OCI-LY7 (cell line): ENCODE results near the gene ECE1. TPM values are rescaled to one million over a fixed set of nuclear protein-coding genes. Genes with fewer than 3 reads are reported as not detected.

Source experiments
- BruUV-seq: library from RNA; stranded (reverse); fragments of 400-500 nt; replicated peaks from 2 replicates; lab custom pipeline; 2021; lab: Mats Ljungman, UMichigan
- CTCF ChIA-PET: fragments of 300-600 bp; sonication (Branson Sonifier 250); formaldehyde crosslinking; loops from one replicate; lab custom pipeline; 2022; ENCODE audit warnings: antibody characterized with exemption; ENCODE audit not compliant: unreplicated experiment; lab: Charles Lee
- POLR2A ChIA-PET: fragments of 300-600 bp; sonication (Branson Sonifier 250); formaldehyde crosslinking; loops from one replicate; lab custom pipeline; 2022; ENCODE audit warnings: antibody characterized with exemption; lab: Charles Lee
- DNase-seq: peaks from one replicate; pipeline ENCODE4 v3.0.0-alpha.2; 2015; ENCODE audit warnings: low spot score
- H2AFZ ChIP-seq: fragments of 200-600 bp; sonication (generic), shearing (Covaris generic); 2 replicates; pipeline ENCODE4 v1.6.1; 2014; ENCODE audit warnings: mild to moderate bottlenecking, antibody characterized with exemption, low read length, moderate library complexity
- H3K27ac ChIP-seq: fragments of 200-600 bp; sonication (generic); 2 replicates; pipeline ENCODE4 v1.5.1; 2014; ENCODE audit warnings: mixed run types, low read depth, mild to moderate bottlenecking, moderate library complexity, low read length, inconsistent platforms; ENCODE audit not compliant: poor library complexity, severe bottlenecking
- H3K36me3 ChIP-seq: fragments of 200-600 bp; sonication (generic); 2 replicates; pipeline ENCODE4 v1.6.1; 2014; ENCODE audit warnings: mild to moderate bottlenecking, antibody characterized with exemption, low read length, moderate library complexity, mixed read lengths; ENCODE audit not compliant: insufficient read depth
- H3K4me1 ChIP-seq: fragments of 200-600 bp; sonication (generic); 2 replicates; pipeline ENCODE4 v1.5.1; 2014; ENCODE audit warnings: mild to moderate bottlenecking, low read length; ENCODE audit not compliant: insufficient read depth, poor library complexity, severe bottlenecking
- H3K4me2 ChIP-seq: fragments of 200-600 bp; sonication (generic); 2 replicates; pipeline ENCODE4 v1.6.1; 2014; ENCODE audit warnings: mild to moderate bottlenecking, low read length
- H3K4me3 ChIP-seq: fragments of 200-600 bp; sonication (generic); 2 replicates; pipeline ENCODE4 v1.5.1; 2014; ENCODE audit warnings: mild to moderate bottlenecking, low read depth, low read length; ENCODE audit not compliant: poor library complexity, severe bottlenecking
- H3K79me2 ChIP-seq: fragments of 200-600 bp; sonication (generic); 2 replicates; pipeline ENCODE4 v1.6.1; 2016; ENCODE audit warnings: low read depth, mild to moderate bottlenecking, low read length, moderate library complexity, mixed read lengths; ENCODE audit not compliant: insufficient read depth
- H3K9me2 ChIP-seq: fragments of 200-600 bp; sonication (generic); 2 replicates; pipeline ENCODE4 v1.6.1; 2016; ENCODE audit warnings: mild to moderate bottlenecking, low read length, mixed read lengths; ENCODE audit not compliant: insufficient read depth
- H3K9me3 ChIP-seq: fragments of 200-600 bp; sonication (generic); 2 replicates; pipeline ENCODE4 v1.6.1; 2014; ENCODE audit warnings: mild to moderate bottlenecking, mixed run types, low read length, mixed read lengths
- H4K20me1 ChIP-seq: fragments of 200-600 bp; sonication (generic); 2 replicates; pipeline ENCODE4 v1.6.1; 2014; ENCODE audit warnings: mild to moderate bottlenecking, antibody characterized with exemption, low read length, moderate library complexity, mixed read lengths; ENCODE audit not compliant: insufficient read depth
- CTCF ChIP-seq: fragments of 200-600 bp; sonication (generic); conservative IDR thresholded peaks from 2 replicates; pipeline ENCODE4 v1.5.1; 2014; ENCODE audit warnings: mild to moderate bottlenecking, antibody characterized with exemption, low read length, moderate library complexity, mixed read lengths
- EZH2phosphoT487 ChIP-seq: fragments of 200-600 bp; sonication (generic); IDR thresholded peaks from 2 replicates; pipeline ENCODE4 v1.6.1; 2018; ENCODE audit warnings: low read depth, borderline replicate concordance, mild to moderate bottlenecking, mixed run types, antibody characterized with exemption, low read length, moderate library complexity, mixed read lengths
- intact Hi-C: fragments of 100-400 bp; cut with micrococcal nuclease; formaldehyde crosslinking; loops from one replicate; pipeline ENCODE4 v1.10.0; 2022; ENCODE audit not compliant: unreplicated experiment
- total RNA-seq, 2 experiments: library from RNA; depleted of rRNA in 1 of 2; stranded (reverse); fragments of >200 nt in 1 of 2; shearing (Covaris generic) in 1 of 2; gene quantifications; 2 replicates each; pipeline ENCODE4 v1.2.3, GENCODE V29; 2014 to 2022

Gene ECE1
- total RNA-seq, 2 experiments from 2014 or later, result 20.0 to 32.8 TPM

GRCh38 chr1:21318057-21318713, 27.9 kb upstream of the ECE1 start:
- TF ChIP-seq EZH2phosphoT487 (no peak), CTCF (no peak)
- ChIA-PET CTCF (no interaction called here), POLR2A (no interaction called here)
- no peak overlapping the region for H3K4me3 ChIP-seq
- H3K36me3 ChIP-seq, result no peaks in the 10 kb centered on the region
- H3K4me1 ChIP-seq, result peaks cover 3% of the 10 kb centered on the region
- no peak overlapping the region for H3K27ac ChIP-seq
- no peaks in the 10 kb centered on the region for H4K20me1 ChIP-seq
- H3K79me2 ChIP-seq, result no peaks in the 10 kb centered on the region
- no peak overlapping the region for H2AFZ ChIP-seq
- no peaks in the 10 kb centered on the region for H3K9me3 ChIP-seq
- H3K4me2 ChIP-seq, result no peak overlapping the region
- no peak for DNase-seq
- BruUV-seq, result no TSS peak
- intact Hi-C loops, result no loop called here
- no peaks in the 10 kb centered on the region for H3K9me2 ChIP-seq

- TF ChIP-seq EZH2phosphoT487 (no peak), CTCF (no peak)
- DNase-seq, result no peak
- Histone ChIP-seq H3K9me2 (no peaks in the 10 kb centered on the region), H2AFZ (no peak overlapping the region), H3K79me2 (no peaks in the 10 kb centered on the region), H3K9me3 (no peaks in the 10 kb centered on the region), H3K27ac (no peak overlapping the region), H3K4me3 (no peak overlapping the region), H4K20me1 (no peaks in the 10 kb centered on the region), H3K36me3 (no peaks in the 10 kb centered on the region), H3K4me1 (no peaks in the 10 kb centered on the region), H3K4me2 (no peak overlapping the region)
- ChIA-PET CTCF (no interaction called here), POLR2A (no interaction called here)
- no TSS peak for BruUV-seq
- intact Hi-C loops, result no loop called here
Measured at GRCh38 chr1:21317690-21318043, 27.4 kb upstream of the ECE1 start.

GRCh38 chr1:21317035-21317689, 26.9 kb upstream of the ECE1 start:
- TF ChIP-seq EZH2phosphoT487, result no peak
- no peak for TF ChIP-seq CTCF
- intact Hi-C loops, result no loop called here
- Histone ChIP-seq H2AFZ (no peak overlapping the region), H3K9me2 (no peaks in the 10 kb centered on the region), H3K36me3 (no peaks in the 10 kb centered on the region), H3K79me2 (no peaks in the 10 kb centered on the region), H3K9me3 (no peaks in the 10 kb centered on the region), H3K4me2 (no peak overlapping the region), H4K20me1 (no peaks in the 10 kb centered on the region), H3K4me3 (no peak overlapping the region), H3K4me1 (no peaks in the 10 kb centered on the region), H3K27ac (no peak overlapping the region)
- DNase-seq, result no peak
- CTCF ChIA-PET, result no interaction called here
- POLR2A ChIA-PET, result no interaction called here
- no TSS peak for BruUV-seq
